Common myeloid progenitor, CD34-positive (primary cell): ENCODE measurements around the gene DUSP22.

ENCODE experiments used
- CTCF ChIA-PET: fragments of 350-600 bp; sonication (Branson Sonifier 250); formaldehyde crosslinking; loops from one replicate; lab custom pipeline; 2021; ENCODE audit warnings: antibody characterized with exemption; lab: Charles Lee
- POLR2A ChIA-PET: fragments of 350-600 bp; sonication (Branson Sonifier 250); formaldehyde crosslinking; loops from one replicate; lab custom pipeline; 2021; ENCODE audit warnings: antibody characterized with exemption; lab: Charles Lee
- DNase-seq, 3 donors: peaks; one replicate each; pipeline versions ENCODE4 v3.0.0 to v3.0.0-alpha.2; 2013
- H3K27ac ChIP-seq, 2 experiments: 1 replicate in 1 of 2; 2 replicates in 1 of 2; pipeline ENCODE4 v1.7.0; 2013; ENCODE audit warnings: inconsistent platforms in 2 of 2, low read length in 2 of 2, mild to moderate bottlenecking in 2 of 2, low read depth in 1 of 2, moderate library complexity in 1 of 2; ENCODE audit not compliant: severe bottlenecking in 2 of 2, insufficient read depth in 1 of 2, poor library complexity in 1 of 2
- H3K27me3 ChIP-seq, 5 experiments: replicated peaks in 2 of 5; 1 replicate in 3 of 5; 2 replicates in 2 of 5; pipeline versions ENCODE4 v1.6.1 to v1.7.0; 2013; ENCODE audit warnings: low read length in 4 of 5, mild to moderate bottlenecking in 2 of 5, moderate library complexity in 2 of 5, inconsistent platforms in 1 of 5; ENCODE audit not compliant: insufficient read depth in 5 of 5, control insufficient read depth in 4 of 5
- H3K36me3 ChIP-seq, 4 experiments: 1 replicate in 2 of 4; 2 replicates in 2 of 4; pipeline versions ENCODE4 v1.6.1 to v1.7.0; 2013; ENCODE audit warnings: low read length in 3 of 4, control low read depth in 1 of 4, mild to moderate bottlenecking in 1 of 4; ENCODE audit not compliant: control insufficient read depth in 4 of 4, insufficient read depth in 4 of 4
- H3K4me1 ChIP-seq, 4 experiments: 1 replicate in 3 of 4; 2 replicates in 1 of 4; pipeline versions ENCODE4 v1.6.1 to v1.7.1; 2013; ENCODE audit warnings: low read length in 3 of 4, mild to moderate bottlenecking in 3 of 4, control low read depth in 1 of 4, inconsistent platforms in 1 of 4, moderate library complexity in 1 of 4; ENCODE audit not compliant: control insufficient read depth in 4 of 4, insufficient read depth in 4 of 4; ENCODE audit errors: control extremely low read depth in 1 of 4
- H3K4me3 ChIP-seq, 7 experiments: 1 replicate in 4 of 7; 2 replicates in 3 of 7; pipeline versions ENCODE4 v1.5.1 to v1.7.0; 2013; ENCODE audit warnings: mild to moderate bottlenecking in 7 of 7, low read length in 6 of 7, moderate library complexity in 6 of 7, inconsistent platforms in 2 of 7, low read depth in 2 of 7, control low read depth in 1 of 7; ENCODE audit not compliant: insufficient read depth in 4 of 7, control insufficient read depth in 1 of 7; ENCODE audit errors: extremely low read depth in 1 of 7
- H3K9me3 ChIP-seq, 5 experiments: 1 replicate in 4 of 5; 2 replicates in 1 of 5; pipeline versions ENCODE4 v1.6.1 to v1.7.1; 2013; ENCODE audit warnings: low read length in 4 of 5, mild to moderate bottlenecking in 2 of 5, inconsistent platforms in 1 of 5, low read depth in 1 of 5, moderate library complexity in 1 of 5; ENCODE audit not compliant: control insufficient read depth in 4 of 5, insufficient read depth in 2 of 5; ENCODE audit errors: control extremely low read depth in 1 of 5
- WGBS: methylation state at CpG from one replicate; pipeline ENCODE4 v1.1.5; 2013; ENCODE audit not compliant: insufficient coverage; 5-methylcytosine and 5-hydroxymethylcytosine counted together

Gene DUSP22

DNA sequence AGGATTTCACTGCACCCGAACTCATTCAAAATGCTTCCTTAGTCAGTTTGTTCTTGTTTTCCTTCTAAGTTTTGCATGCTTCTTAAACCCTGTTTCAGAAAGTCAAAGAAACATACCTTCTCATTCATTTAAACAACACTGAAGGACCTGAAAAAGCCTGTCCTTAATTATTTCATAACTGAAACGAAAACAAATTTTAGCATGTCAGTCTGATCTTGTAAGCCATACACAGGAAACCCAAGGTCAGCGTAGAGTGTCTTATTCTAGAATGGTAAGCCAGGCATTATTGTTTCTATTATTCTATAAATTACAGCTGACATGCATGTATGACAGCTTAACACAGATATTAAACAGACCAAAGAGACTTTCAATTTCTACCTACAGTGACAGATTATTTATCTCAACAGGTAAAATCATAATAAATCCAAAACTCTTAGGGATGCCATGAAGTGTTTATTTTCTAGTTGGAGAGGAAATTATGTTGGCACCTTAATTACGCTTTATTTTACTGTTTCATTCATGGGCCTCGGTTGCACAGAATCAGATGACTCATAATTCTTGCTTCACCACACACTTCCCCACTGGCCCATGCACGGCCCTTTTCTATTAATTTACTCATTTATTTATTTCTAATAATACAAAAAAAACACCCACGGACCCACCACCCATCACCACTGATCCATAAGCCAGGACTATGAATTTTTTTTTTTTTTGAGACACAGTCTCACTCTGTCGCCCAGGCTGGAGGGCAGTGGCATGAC is 39.3 kb upstream of the DUSP22 start:
- Histone ChIP-seq H3K4me1 (peaks cover 8 to 22% (median 12%) of the 10 kb centered on the region in 4 experiments), H3K36me3 (no peaks in the 10 kb centered on the region), H3K4me3 (no peak overlapping the region), H3K27ac (no peak overlapping the region), H3K27me3 (no peaks in the 10 kb centered on the region), H3K9me3 (no peaks in the 10 kb centered on the region)
- ChIA-PET POLR2A (no interaction called here), CTCF (no interaction called here)
- DNase-seq, result peak in 1 of 3 donors; percentile 45
- WGBS, result 76% methylated on average over 2 of the region's 8 CpGs

DNA sequence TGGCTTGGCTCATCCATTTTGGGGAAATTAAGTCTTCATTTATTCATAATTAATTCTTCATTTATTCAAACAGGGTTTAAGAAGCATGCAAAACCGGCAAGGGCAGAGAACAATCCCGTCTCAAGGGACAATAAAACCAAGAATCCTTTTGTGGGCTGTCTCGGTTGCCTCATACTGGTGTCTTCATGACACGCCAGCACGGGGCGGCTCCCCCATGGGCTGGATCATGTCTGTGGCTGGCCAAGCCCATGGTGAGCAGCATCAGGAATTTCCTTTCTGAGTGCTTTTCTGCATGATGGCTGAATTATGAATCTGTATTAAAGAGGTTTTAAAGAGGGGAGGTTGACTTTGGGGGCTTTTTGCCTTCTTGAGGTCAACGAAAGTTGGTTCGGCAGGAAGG is 38.3 kb upstream of the DUSP22 start:
- Histone ChIP-seq H3K9me3 (no peaks in the 10 kb centered on the region), H3K36me3 (no peaks in the 10 kb centered on the region), H3K4me3 (no peak overlapping the region), H3K27me3 (no peaks in the 10 kb centered on the region), H3K4me1 (peaks cover 8 to 24% (median 16%) of the 10 kb centered on the region in 4 experiments), H3K27ac (no peak overlapping the region)
- CTCF ChIA-PET, result no interaction called here
- WGBS, result 94% methylated on average over 6 of the region's 8 CpGs
- DNase-seq, result no peak
- POLR2A ChIA-PET, result no interaction called here

DNA sequence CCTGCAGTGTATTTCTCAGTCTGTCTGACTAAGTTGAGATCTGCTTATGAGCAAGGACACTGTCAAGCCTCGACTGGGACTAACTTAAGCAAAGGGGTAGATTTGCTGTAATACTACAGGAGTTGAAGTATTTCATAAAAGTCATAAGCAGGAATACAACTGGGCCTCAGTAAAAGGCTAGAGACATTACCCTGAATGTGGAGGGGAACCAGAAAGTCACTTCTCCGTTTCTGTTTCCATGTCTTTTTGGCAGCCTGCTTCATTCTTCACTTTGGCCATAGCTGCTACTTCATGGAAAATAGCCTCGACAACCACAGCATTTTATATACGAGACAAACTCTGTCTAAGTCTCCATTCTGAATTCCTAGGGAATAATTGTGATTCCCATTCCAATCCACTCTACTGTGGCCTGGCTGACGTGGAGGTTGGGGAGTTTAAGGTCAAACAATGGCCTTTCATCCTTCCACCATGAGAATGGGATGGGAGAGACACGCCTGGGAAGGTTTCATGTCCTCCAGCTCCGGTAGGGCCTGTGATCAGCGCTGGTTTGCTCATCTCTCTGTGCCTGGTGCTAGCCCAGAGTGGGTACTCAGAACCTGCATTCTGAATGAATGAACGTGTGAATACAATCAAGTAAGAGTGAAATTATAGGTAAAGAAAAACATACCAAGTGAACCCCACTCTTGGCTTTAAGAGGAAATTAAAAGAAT is 37.1 kb upstream of the DUSP22 start:
- ChIA-PET CTCF (interaction anchor here (0.7 to 1.4 kb wide), 3 partner anchors 12 to 38 kb away, joined by 3 to 4 read pairs (median 3); no protein-coding TSS in a partner anchor), POLR2A (interaction anchor here (0.9 kb wide), 1 partner anchor 11 kb away, joined by 4 read pairs; no protein-coding TSS in a partner anchor)
- Histone ChIP-seq H3K4me1 (peaks cover 11 to 33% (median 22%) of the 10 kb centered on the region in 4 experiments), H3K27me3 (no peaks in the 10 kb centered on the region), H3K36me3 (no peaks in the 10 kb centered on the region), H3K9me3 (no peaks in the 10 kb centered on the region), H3K4me3 (no peak overlapping the region), H3K27ac (no peak overlapping the region)
- no peak for DNase-seq
- 100% methylated on average over 5 of the region's 9 CpGs for WGBS

DNA sequence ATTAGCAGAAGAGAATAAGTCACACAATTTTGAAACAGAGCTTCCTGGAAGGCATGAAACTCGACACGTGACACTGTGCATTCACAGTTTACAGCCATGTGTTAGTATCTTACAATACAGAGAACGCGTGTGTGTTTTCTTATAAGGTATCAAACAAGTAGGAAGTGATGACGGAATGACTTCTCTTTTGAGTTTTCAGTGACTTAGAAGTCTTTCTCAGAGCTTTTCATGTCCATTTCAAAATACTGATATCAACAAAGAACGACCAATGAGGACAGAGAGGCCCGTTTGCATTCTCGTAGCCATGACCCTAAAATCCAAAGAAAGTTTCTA is 36.6 kb upstream of the DUSP22 start:
- 98% methylated on average over 8 of the region's 8 CpGs for WGBS
- Histone ChIP-seq H3K9me3 (no peaks in the 10 kb centered on the region), H3K27me3 (no peaks in the 10 kb centered on the region), H3K36me3 (no peaks in the 10 kb centered on the region), H3K4me3 (no peak overlapping the region), H3K27ac (no peak overlapping the region), H3K4me1 (peaks cover 15 to 37% (median 25%) of the 10 kb centered on the region in 4 experiments)
- ChIA-PET CTCF (interaction anchor here (0.7 to 1.4 kb wide), 3 partner anchors 12 to 37 kb away, joined by 3 to 4 read pairs (median 3); no protein-coding TSS in a partner anchor), POLR2A (interaction anchor here (0.9 kb wide), 1 partner anchor 10 kb away, joined by 4 read pairs; no protein-coding TSS in a partner anchor)
- DNase-seq, result no peak

DNA sequence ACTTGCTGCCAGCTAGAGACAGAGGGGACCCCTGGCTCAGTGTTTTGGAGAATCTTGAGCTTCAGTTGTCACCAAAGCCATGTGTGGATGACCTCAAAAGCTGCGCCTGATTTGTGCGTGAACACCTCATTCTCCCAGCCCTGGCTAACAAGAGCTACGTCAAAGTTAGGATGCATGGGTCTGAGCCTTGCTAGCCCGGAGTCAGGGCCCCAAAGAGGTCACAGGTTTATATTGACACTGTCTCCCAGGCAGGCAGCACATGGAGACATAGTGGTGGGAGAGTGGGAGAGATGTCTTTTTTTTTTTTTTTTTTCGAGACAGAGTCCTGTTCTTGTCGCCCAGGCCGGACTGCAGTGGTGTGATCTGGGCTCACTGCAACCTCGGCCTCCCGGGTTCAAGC is 36.1 kb upstream of the DUSP22 start:
- Histone ChIP-seq H3K36me3 (no peaks in the 10 kb centered on the region), H3K27me3 (no peaks in the 10 kb centered on the region), H3K4me3 (no peak overlapping the region), H3K4me1 (peaks cover 15 to 37% (median 25%) of the 10 kb centered on the region in 4 experiments), H3K9me3 (no peaks in the 10 kb centered on the region), H3K27ac (no peak overlapping the region)
- ChIA-PET CTCF (interaction anchor here (0.7 to 1.4 kb wide), 4 partner anchors 11 to 37 kb away, joined by 3 to 4 read pairs (median 3); no protein-coding TSS in a partner anchor), POLR2A (interaction anchor here (0.9 kb wide), 1 partner anchor 10 kb away, joined by 4 read pairs; no protein-coding TSS in a partner anchor)
- WGBS, result 94% methylated on average over 5 of the region's 9 CpGs
- DNase-seq, result no peak

DNA sequence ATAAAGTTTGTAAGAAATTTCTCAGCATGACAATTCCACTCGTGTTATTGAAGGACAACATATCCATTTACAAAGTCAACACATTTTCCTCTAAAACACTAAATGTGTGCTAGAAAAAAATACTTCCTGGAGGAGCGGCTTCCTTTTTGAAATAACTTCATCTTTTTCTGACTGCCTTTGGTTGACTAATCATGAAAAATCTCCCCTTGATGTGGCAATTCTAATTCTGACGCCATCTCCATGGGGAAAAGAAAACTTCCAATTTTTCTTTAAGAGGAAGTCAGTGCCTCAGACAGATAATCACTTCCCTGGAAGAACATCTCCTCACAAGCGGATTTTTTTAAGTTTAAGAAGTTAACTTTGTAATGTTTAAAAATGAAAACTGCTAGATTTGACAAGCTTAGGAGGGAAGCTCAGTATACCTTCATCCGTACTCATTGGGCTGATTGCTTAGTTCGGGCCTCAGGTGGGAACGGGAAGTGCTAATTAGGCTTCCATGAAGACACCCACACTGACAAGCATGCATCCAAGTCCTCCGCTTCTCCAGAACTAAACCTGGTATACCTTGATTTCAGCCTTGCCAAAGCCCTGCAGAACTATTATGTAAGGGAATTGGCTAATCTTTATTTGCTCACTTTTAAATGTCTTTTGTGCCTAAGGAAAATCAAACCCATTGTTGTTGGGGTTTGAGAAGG is 35.1 kb upstream of the DUSP22 start:
- Histone ChIP-seq H3K9me3 (no peaks in the 10 kb centered on the region), H3K27ac (no peak overlapping the region), H3K27me3 (no peaks in the 10 kb centered on the region), H3K4me3 (no peak overlapping the region), H3K4me1 (peaks cover 15 to 35% (median 25%) of the 10 kb centered on the region in 4 experiments), H3K36me3 (no peaks in the 10 kb centered on the region)
- 44% methylated on average over 6 of the region's 8 CpGs for WGBS
- POLR2A ChIA-PET, result no interaction called here
- CTCF ChIA-PET, result interaction anchor here (1.0 to 1.1 kb wide), 3 partner anchors 9 to 36 kb away, joined by 3 to 4 read pairs (median 3); no protein-coding TSS in a partner anchor
- DNase-seq, result peak in 1 of 3 donors; percentile 26
